Stimulated activated naive B cell treated with anti-CD40 and anti-IgM and Interleukin-4, amounts not matched to agents 10 μg/mL and 1 μg/mL and 100 μg/mL, for 72 hours (primary cell): ENCODE data around the gene CKS1B.
A peak's percentile ranks its signal among the peaks of the same experiment; 100 is the strongest.

Source experiments
- ATAC-seq, 2 donors: fragments of 150-1000 bp; cut with Tn5 transposase; replicated peaks; 2 replicates each; pipeline ENCODE4 v1.10.0; 2021; ENCODE audit warnings: moderate library complexity in 1 of 2
- DNase-seq: peaks from one replicate; pipeline ENCODE4 v3.0.0; 2021
- H3K27ac Mint-ChIP-seq: one replicate; pipeline ENCODE4 v1.8.0; 2022; ENCODE audit warnings: mild to moderate bottlenecking, mixed read lengths
- H3K27me3 Mint-ChIP-seq, 2 donors: one replicate each; pipeline ENCODE4 v1.8.0; 2022; ENCODE audit warnings: mixed read lengths in 2 of 2
- H3K36me3 Mint-ChIP-seq, 2 donors: one replicate each; pipeline ENCODE4 v1.8.0; 2022; ENCODE audit warnings: mixed read lengths in 2 of 2, mild to moderate bottlenecking in 1 of 2
- H3K4me1 Mint-ChIP-seq, 2 donors: one replicate each; pipeline ENCODE4 v1.8.0; 2022; ENCODE audit warnings: mixed read lengths in 2 of 2, mild to moderate bottlenecking in 1 of 2
- H3K4me3 Mint-ChIP-seq, 2 donors: one replicate each; pipeline ENCODE4 v1.8.0; 2022; ENCODE audit warnings: mild to moderate bottlenecking in 2 of 2, mixed read lengths in 2 of 2, moderate library complexity in 1 of 2
- H3K9me3 Mint-ChIP-seq, 2 donors: one replicate each; pipeline ENCODE4 v1.8.0; 2022; ENCODE audit warnings: mixed read lengths in 2 of 2, mild to moderate bottlenecking in 1 of 2

The CKS1B gene

DNA sequence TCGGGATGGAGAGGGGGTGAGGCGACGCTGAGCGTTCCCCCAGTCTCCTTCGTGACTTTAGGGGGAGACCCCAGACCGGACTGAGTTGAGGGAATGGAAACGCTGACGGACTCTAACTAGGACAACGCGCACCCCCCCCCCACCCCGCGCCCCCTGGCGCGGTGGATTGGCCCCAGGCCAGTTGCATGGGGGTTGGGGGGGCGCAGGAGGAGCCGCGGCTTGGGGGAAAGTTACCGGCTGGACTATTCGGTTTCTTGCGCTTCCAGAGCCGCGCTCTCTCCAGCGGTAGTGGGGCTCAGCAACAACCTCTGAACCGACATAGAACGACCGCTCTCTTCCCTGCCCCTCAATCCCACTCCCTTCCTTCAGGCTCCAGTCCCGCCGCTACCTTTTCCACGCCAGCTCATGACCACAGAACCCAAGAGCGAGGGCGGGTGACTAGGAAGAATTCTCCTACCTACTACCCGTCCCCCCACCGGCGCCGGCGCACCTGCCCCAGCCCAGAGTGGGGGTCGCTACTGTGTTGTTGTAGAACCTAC lies 28.8 kb downstream of the CKS1B start:
- H3K27ac Mint-ChIP-seq, result peak overlapping the region; percentile 94
- peaks cover 40 to 73% of the 10 kb centered on the region in 2 donors for H3K4me1 Mint-ChIP-seq
- H3K36me3 Mint-ChIP-seq, result peaks cover 3 to 14% of the 10 kb centered on the region in 2 donors
- H3K27me3 Mint-ChIP-seq, result no peaks in the 10 kb centered on the region
- ATAC-seq (no peak), DNase-seq (no peak)
- H3K4me3 Mint-ChIP-seq, result peak overlapping the region; percentile 93 to 97
- H3K9me3 Mint-ChIP-seq, result no peaks in the 10 kb centered on the region

DNA sequence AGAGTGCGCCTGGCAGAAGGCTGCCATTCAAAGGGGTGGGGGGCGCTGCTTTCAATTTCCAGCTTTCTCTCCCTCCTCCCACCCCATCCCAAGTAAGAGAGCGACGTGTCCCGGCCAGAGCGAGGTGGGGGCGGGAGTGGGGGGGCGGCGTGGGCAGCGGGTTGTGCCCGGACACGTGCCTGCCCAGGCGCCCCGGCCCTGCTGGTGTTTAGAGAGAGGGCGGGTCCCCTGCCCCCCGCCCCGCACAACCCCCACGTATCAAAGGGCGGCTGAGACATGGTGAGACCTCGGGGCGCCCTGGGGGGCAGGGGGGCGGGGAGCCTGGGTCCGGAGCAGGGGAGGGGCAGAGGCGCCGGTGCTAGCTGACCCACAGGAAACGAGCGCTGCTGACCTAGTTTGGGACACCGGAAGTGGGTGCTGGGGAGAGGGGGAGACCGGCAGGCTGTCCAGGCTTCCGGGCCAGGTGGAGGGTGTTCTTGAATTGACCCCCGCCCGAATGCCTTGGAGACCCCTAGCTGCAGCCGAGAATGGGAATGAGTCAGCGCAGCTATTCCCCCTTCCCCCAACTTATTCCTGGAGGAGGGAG lies 29.4 kb downstream of the CKS1B start:
- H3K4me3 Mint-ChIP-seq, result peak overlapping the region; percentile 93 to 97
- no peak for DNase-seq
- H3K9me3 Mint-ChIP-seq, result no peaks in the 10 kb centered on the region
- peak overlapping the region; percentile 94 for H3K27ac Mint-ChIP-seq
- peaks cover 4 to 18% of the 10 kb centered on the region in 2 donors for H3K36me3 Mint-ChIP-seq
- H3K4me1 Mint-ChIP-seq, result peaks cover 42 to 74% of the 10 kb centered on the region in 2 donors
- H3K27me3 Mint-ChIP-seq, result no peaks in the 10 kb centered on the region
- ATAC-seq, result no peak

DNA sequence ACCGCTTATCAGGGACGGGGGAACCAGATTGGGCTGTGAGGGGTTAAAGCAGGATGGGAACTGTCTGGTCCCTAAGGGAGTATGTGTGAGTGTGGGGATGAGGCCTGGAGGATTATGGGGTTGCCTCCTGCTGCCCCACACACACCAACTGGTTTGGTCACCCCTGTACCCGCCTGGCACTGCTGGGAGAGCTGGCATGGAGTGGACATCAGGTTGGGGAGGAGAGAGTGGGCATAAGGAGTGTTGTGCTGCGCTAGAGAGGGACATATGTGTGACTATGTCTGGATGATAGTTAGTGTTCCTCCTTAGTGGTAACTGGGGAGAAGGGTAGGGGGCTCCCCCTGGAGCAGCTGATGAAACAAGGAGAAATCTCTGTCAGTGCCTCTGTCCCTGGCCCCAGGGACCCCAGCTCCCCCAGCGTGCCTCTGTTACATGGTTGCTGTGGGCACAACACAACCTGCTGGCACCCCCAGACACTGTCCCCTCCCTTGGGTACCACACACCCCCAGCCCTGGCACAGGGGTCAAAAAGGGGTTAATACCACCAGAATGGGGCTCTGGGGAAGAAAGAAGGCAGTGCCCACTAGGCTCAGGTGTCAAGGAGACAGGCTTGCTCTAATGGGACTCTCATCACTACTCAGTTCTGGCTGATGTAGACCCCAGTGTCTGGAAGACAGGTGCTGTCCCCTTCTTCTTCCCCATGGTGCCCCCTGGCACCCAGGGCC lies 30.0 kb downstream of the CKS1B start:
- peak overlapping the region; percentile 94 for H3K27ac Mint-ChIP-seq
- H3K36me3 Mint-ChIP-seq, result peaks cover 7 to 22% of the 10 kb centered on the region in 2 donors
- no peak for DNase-seq
- H3K9me3 Mint-ChIP-seq, result no peaks in the 10 kb centered on the region
- no peaks in the 10 kb centered on the region for H3K27me3 Mint-ChIP-seq
- H3K4me1 Mint-ChIP-seq, result peaks cover 43 to 76% of the 10 kb centered on the region in 2 donors
- peak overlapping the region; percentile 93 to 97 for H3K4me3 Mint-ChIP-seq
- ATAC-seq, result no peak

DNA sequence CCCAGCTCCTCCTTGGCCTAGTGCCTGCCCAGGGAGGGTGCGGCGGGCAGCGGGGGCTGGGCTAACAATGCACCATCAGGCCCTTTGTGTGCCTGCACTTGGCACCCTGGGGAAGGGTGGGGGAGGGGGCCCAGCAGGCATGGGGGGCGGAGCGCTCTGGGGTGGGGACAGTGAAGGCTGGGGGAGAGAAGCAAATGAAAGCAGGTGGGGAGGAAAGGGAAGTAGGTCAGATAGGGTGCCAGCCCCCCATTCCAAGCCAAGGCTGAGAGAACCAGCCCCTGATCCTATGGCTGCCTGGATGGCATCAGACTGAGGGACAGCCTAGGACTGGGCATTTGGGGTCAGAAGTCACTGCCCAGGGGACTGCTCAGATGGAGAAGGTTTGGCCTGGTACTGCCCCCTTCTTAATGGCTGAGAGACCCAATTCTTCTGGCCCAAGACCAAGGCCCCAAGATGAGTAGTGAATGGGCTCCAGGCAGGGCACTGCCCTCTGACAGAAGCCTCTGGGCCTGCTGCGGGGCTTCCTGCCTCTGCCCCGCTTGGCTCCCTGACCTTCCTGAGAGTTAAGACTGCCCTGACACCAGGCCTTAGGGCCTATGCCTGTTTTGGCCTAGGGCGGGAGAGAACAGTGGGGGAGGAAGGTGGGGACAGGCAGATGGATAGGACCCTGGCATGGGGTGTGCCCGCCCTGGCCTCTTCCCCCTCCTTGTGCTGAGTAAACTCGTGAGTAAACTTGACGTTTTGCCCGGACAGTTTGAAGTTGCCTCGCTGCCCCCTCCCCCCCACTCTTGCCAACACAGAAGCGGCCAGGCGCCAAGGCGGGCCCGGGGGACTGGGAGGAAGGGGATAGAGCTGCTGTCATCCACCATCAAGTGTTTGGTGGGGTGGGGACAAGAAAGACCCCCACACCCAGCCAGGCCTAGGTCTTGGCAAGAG lies 30.9 kb downstream of the CKS1B start:
- peak overlapping the region; percentile 53 for H3K4me3 Mint-ChIP-seq
- no peaks in the 10 kb centered on the region for H3K9me3 Mint-ChIP-seq
- H3K36me3 Mint-ChIP-seq, result peaks cover 11 to 30% of the 10 kb centered on the region in 2 donors
- H3K4me1 Mint-ChIP-seq, result peaks cover 49 to 76% of the 10 kb centered on the region in 2 donors
- DNase-seq (no peak), ATAC-seq (no peak)
- peak overlapping the region; percentile 94 for H3K27ac Mint-ChIP-seq
- H3K27me3 Mint-ChIP-seq, result no peaks in the 10 kb centered on the region

DNA sequence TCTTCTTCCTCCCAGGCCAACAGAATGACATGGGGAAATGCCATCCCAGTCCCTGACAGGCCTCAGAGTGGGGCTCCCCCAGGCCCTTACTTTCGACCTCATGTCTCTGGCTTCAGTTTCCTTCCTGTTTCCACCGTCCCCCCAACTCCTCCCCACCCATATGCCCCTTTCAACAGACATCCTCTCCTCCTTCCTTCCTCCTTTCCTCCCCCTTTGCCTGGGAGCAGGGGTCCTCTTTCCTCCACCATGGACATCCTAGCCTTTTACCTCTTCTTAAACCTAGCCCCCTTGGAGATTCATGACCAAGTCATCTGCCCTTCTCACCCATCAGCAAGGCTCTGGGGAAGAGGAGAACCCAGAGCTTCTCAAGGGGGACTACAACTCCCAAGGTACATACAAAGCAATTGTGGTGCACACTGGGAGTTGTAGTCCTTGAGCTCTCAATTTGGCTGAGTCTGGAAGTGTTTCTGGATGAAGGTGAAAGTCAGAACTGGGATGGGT lies 32.2 kb downstream of the CKS1B start:
- Mint-ChIP-seq H3K36me3 (peaks cover 11 to 34% of the 10 kb centered on the region in 2 donors), H3K4me1 (peaks cover 56 to 83% of the 10 kb centered on the region in 2 donors), H3K4me3 (peak overlapping the region; percentile 69 to 73), H3K9me3 (no peaks in the 10 kb centered on the region), H3K27me3 (no peaks in the 10 kb centered on the region), H3K27ac (peak overlapping the region; percentile 91)
- peak; percentile 50 for DNase-seq
- ATAC-seq, result peak; percentile 54 to 61

DNA sequence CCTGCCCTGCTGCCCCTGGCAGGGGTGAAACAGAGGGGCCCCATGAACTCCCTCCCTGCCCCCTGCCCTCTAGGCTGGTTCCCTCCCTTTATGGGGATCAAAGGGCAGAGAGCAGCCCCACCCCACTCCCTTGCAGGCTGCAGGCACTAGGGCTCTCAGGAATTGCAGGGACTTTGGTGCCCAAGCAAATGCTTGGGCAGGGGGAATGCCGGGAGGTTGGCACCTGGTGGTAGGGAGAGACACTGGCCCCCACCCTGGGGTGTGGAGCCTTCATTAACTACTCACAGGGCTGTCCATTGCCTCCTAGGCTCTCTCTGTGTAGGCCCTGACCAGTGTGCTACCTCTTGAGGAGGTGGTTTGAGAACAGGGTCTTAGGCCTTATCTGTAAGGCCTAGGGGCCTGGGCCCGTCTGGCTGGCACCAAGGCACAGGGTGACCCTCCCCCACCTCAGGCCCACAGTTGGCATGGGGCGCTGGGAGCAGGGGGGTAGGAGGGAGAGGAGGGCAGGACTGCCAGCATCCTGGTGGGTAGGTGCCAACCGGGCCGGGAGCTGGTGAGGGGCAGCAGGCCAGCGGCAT lies 32.9 kb downstream of the CKS1B start:
- no peak for ATAC-seq
- Mint-ChIP-seq H3K4me3 (no peak overlapping the region), H3K27ac (no peak overlapping the region)

DNA sequence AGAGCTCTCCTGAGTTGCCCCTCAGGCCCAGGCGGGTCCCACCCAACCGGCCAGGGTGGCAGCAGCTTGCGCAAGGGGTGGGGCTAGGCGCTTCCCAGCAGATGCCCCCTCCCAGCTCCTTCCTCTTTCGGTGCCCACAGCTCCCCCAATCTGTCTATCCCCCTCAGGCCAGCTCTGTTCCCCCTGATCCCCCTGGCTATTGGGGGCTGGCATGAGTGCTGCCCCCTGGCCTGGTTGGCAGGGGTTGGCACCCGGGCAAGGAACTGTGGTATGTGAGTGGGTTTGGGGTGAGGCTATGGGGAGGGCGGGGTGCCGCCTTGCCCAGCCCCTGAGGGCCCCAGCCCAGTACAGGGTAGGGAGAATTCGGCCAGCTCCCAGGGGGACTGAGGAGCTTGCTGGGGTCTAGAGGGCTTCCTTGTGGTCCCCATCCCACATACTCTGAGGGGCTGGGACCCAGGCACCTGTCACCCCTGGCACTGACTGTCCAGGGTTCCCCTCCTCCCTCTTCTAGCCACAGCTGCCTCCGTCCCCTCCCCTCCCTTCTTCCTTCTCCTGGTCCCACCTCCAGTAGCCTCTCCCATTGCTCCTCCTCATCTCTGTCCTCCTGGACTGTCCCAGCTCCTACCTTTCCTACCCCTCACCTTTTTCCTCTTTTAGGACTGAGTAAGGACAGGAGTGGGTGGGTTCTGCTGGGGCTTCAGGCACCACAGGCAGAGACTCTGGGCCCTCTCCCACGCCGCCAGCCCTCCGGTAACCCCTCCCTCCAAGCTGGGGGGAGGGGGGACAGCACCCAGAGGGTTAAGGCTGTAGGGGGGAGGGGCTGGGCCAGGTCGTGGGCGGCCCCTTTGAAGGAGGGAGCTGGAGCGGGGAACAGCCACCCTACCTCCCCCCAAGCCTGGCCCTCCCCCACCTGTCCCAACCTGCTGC lies 33.8 kb downstream of the CKS1B start:
- H3K27me3 Mint-ChIP-seq, result no peaks in the 10 kb centered on the region
- H3K4me1 Mint-ChIP-seq, result peaks cover 68 to 99% of the 10 kb centered on the region in 2 donors
- no peak for DNase-seq
- H3K9me3 Mint-ChIP-seq, result no peaks in the 10 kb centered on the region
- ATAC-seq, result no peak
- H3K27ac Mint-ChIP-seq, result peak overlapping the region; percentile 81
- peaks cover 11 to 40% of the 10 kb centered on the region in 2 donors for H3K36me3 Mint-ChIP-seq
- H3K4me3 Mint-ChIP-seq, result peak overlapping the region; percentile 27 to 54

More for the DNA sequence above, 32.9 kb downstream of the CKS1B start:
- Mint-ChIP-seq H3K9me3 (no peaks in the 10 kb centered on the region), H3K36me3 (peaks cover 11 to 34% of the 10 kb centered on the region in 2 donors), H3K27me3 (no peaks in the 10 kb centered on the region), H3K4me1 (peaks cover 60 to 90% of the 10 kb centered on the region in 2 donors)
- DNase-seq, result no peak

DNA sequence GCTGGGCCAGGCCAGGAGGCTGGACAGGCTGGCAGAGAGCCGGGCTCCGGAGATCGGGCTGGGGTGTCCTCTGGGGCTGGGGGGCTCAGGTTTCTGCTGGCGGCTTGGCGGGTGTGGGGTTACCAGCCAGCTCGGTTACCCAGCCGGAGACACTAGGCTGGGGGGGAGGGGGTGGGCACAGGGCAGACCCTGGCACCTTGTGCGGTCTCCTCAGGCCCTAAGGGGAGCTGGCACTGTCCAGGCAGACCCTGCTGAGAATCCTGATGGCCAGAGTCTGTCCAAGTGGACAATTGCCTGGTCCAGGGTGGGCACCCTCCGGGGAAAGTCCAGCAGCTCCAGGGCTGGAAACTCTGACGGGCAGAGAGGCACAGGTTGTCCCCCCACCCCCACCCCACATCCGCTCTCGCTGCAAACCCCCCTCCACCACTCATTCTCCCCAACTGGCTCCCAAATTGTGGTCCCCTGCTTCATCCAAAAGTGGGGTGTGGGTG lies 34.8 kb downstream of the CKS1B start:
- peak overlapping the region; percentile 54 to 74 for H3K4me3 Mint-ChIP-seq
- DNase-seq, result no peak

DNA sequence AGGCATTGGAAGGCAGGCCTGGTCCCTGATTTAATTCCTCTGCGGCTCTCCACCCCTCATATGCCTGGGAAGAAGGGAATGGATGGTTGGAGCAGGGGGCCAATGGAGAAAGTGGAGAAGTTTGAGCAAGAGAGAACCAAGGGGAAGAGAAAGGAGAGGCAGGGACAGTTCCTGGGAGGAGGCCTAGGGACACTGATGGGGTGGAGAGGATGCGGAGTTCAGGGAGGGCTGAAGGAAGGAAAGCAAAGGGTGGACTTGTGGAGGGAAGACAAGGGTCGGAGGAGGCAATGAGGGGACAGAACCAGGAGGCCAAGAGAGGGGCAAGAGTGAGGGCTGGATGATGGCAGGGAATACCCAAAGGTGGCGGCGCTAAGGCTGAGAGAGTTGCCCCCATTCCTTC lies 35.3 kb downstream of the CKS1B start:
- H3K27ac Mint-ChIP-seq, result peak overlapping the region; percentile 89
- peaks cover 66 to 98% of the 10 kb centered on the region in 2 donors for H3K4me1 Mint-ChIP-seq
- no peak for DNase-seq
- peaks cover 8 to 38% of the 10 kb centered on the region in 2 donors for H3K36me3 Mint-ChIP-seq
- no peaks in the 10 kb centered on the region for H3K9me3 Mint-ChIP-seq
- H3K4me3 Mint-ChIP-seq, result peak overlapping the region in 1 of 2 donors; percentile 74
- ATAC-seq, result no peak
- no peaks in the 10 kb centered on the region for H3K27me3 Mint-ChIP-seq

More for the DNA sequence above, 34.8 kb downstream of the CKS1B start:
- no peaks in the 10 kb centered on the region for H3K9me3 Mint-ChIP-seq
- peaks cover 70 to 99% of the 10 kb centered on the region in 2 donors for H3K4me1 Mint-ChIP-seq
- ATAC-seq, result no peak
- H3K36me3 Mint-ChIP-seq, result peaks cover 8 to 38% of the 10 kb centered on the region in 2 donors
- H3K27me3 Mint-ChIP-seq, result no peaks in the 10 kb centered on the region
- H3K27ac Mint-ChIP-seq, result peak overlapping the region; percentile 89

DNA sequence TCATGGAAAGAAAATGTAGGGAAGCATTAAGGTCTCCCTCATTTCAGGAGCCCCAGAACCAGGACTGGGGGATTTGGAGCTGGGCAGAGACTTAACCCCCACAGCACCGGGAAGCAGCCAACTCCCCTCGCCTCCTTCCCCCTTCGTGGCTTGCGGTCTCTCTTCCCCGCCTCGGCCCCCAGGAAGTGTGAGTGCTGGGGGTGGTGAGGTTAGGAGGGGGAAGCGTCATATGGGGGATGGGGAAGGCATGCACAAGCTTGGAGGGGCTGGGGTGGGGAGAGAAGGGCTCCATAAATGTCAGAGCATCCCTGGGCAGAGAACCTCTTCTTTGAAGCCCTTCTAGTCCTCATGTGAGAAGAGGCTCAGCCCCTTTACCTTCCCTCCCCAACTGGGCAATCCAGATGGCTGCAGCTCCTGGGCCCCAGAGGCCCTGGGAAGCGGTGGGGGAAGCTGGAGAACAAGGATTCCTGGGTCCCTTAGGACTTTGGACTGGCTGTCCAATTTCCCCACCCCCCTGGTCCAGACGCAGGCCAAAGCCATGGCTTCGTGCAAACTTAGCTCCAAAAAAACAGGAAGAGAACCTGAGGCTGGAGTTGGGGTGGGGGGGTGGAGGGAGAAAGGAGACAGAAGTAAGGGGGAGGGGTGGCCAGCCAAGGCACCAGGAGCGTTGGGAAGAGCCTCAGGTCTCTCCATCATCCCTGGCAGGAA lies 35.9 kb downstream of the CKS1B start:
- no peaks in the 10 kb centered on the region for H3K9me3 Mint-ChIP-seq
- no peaks in the 10 kb centered on the region for H3K27me3 Mint-ChIP-seq
- ATAC-seq (no peak), DNase-seq (no peak)
- H3K27ac Mint-ChIP-seq, result peak overlapping the region; percentile 89
- peaks cover 10 to 39% of the 10 kb centered on the region in 2 donors for H3K36me3 Mint-ChIP-seq
- peaks cover 63 to 94% of the 10 kb centered on the region in 2 donors for H3K4me1 Mint-ChIP-seq
- H3K4me3 Mint-ChIP-seq, result no peak overlapping the region

DNA sequence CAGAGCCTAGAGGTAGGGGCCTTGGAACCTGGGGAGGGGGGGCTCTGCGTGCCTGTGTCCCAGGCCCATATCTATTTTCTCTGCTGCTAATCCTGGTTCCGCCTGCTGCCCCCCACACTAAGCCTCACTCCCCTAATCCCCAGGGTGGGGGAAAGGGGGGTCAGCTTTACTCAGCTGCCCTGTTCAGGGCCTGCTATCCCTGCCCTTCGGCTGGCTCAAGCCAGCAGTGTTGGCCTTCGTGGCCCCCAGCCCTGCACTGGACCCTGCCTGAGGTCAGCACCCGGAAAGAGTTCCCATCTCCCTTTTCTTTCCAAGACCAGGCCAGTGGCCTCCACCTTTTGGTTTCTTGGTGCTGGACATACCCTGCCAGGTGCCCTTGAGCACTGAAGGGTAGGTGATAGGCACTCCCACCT lies 36.5 kb downstream of the CKS1B start:
- ATAC-seq, result no peak
- Mint-ChIP-seq H3K27ac (peak overlapping the region; percentile 25), H3K36me3 (peaks cover 16 to 45% of the 10 kb centered on the region in 2 donors), H3K27me3 (no peaks in the 10 kb centered on the region), H3K4me3 (no peak overlapping the region), H3K9me3 (no peaks in the 10 kb centered on the region), H3K4me1 (peaks cover 64 to 94% of the 10 kb centered on the region in 2 donors)
- no peak for DNase-seq

DNA sequence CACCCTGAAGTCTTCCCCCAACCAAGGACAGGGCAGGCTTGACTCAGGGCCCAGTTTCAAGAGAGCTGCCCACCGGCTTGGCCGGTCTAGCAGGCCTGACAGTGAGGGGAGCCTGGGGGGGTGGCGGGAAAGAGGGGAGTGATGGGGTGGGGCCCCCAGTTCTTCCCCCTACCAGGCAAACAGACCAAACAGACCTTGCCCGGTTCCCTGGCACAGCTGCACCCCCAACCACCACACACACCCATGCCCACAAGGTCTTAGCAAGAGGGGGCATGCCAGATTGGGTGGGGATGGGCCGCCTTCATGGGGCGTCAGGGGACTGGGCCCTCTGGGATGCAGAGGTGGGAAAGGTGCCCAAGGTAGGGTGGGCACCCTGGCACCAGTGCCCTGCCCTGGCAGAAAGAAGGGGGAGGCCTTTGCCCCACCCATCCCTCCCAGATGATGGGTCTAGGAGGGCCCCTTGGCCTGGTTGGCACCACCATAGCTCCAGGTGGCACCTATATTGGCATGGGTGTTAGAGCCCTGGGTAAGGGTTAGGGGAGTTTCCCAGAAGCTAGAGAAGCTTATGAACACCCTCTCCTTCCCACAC lies 37.0 kb downstream of the CKS1B start:
- H3K4me1 Mint-ChIP-seq, result peaks cover 64 to 94% of the 10 kb centered on the region in 2 donors
- no peak for ATAC-seq
- H3K27ac Mint-ChIP-seq, result peak overlapping the region; percentile 25
- H3K36me3 Mint-ChIP-seq, result peaks cover 16 to 43% of the 10 kb centered on the region in 2 donors
- DNase-seq, result no peak
- no peaks in the 10 kb centered on the region for H3K9me3 Mint-ChIP-seq
- H3K27me3 Mint-ChIP-seq, result no peaks in the 10 kb centered on the region
- no peak overlapping the region for H3K4me3 Mint-ChIP-seq
